Activated CD4-positive, alpha-beta memory T cell treated with anti-CD3 and anti-CD28 coated beads for 36 hours (primary cell): ENCODE data around the gene CECR2. TPM values are rescaled to one million over a fixed set of nuclear protein-coding genes. Genes with fewer than 3 reads are reported as not detected.
A peak's percentile ranks its signal among the peaks of the same experiment; 100 is the strongest.

ENCODE experiments used
- CTCF ChIA-PET: fragments of 350-600 bp; sonication (Branson Sonifier 250); formaldehyde crosslinking; loops from one replicate; lab custom pipeline; 2021; ENCODE audit warnings: antibody characterized with exemption, inconsistent platforms; lab: Charles Lee
- POLR2A ChIA-PET: fragments of 350-600 bp; sonication (Branson Sonifier 250); formaldehyde crosslinking; loops from one replicate; lab custom pipeline; 2021; ENCODE audit warnings: antibody characterized with exemption; lab: Charles Lee
- DNase-seq: peaks from one replicate; pipeline ENCODE4 v3.0.0-alpha.2; 2020
- H3K27ac Mint-ChIP-seq: one replicate; pipeline ENCODE4 v1.8.0; 2021; ENCODE audit warnings: mixed read lengths
- H3K27me3 Mint-ChIP-seq: one replicate; pipeline ENCODE4 v1.8.0; 2021; ENCODE audit warnings: mixed read lengths
- H3K36me3 Mint-ChIP-seq: one replicate; pipeline ENCODE4 v1.8.0; 2021; ENCODE audit warnings: mixed read lengths
- H3K4me1 Mint-ChIP-seq: one replicate; pipeline ENCODE4 v1.8.0; 2021; ENCODE audit warnings: low read depth, mixed read lengths
- H3K4me3 Mint-ChIP-seq: one replicate; pipeline ENCODE4 v1.8.0; 2021; ENCODE audit warnings: mild to moderate bottlenecking, mixed read lengths
- H3K9me3 Mint-ChIP-seq: one replicate; pipeline ENCODE4 v1.8.0; 2021; ENCODE audit warnings: mixed read lengths
- intact Hi-C: fragments of 100-400 bp; cut with micrococcal nuclease; formaldehyde crosslinking; loops from one replicate; pipeline ENCODE4 v1.15.1; 2023
- total RNA-seq, 2 experiments: library from RNA; stranded (reverse); gene quantifications; one replicate each; pipeline ENCODE4 v1.2.3, GENCODE V29; 2021

The CECR2 gene
- total RNA-seq, 2 experiments from 2014 or later: not detected

DNA sequence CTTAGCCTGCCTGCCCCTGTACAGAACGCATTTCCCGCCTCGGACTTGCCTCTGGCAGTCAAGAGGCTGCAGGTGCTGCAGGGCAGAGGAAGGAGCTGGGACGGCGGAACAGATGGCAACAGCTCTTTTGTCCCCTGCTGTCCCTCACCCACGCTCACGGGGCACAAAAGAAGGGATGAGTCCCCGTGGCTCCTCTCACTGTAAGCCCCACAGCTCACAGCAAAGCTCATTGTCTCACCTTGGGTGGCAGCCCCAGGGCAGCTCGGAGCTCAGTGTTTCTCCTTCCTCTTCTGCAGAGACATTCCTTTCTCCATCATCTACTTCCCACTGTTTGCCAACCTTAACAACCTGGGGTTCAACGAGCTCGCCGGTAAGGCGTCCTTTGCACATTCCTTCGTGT is 218.4 kb downstream of the CECR2 start:
- ChIA-PET POLR2A (no interaction called here), CTCF (no interaction called here)
- Mint-ChIP-seq H3K27ac (no peak overlapping the region), H3K4me3 (no peak overlapping the region), H3K27me3 (no peaks in the 10 kb centered on the region), H3K36me3 (peaks cover 20% of the 10 kb centered on the region), H3K4me1 (no peaks in the 10 kb centered on the region), H3K9me3 (no peaks in the 10 kb centered on the region)
- DNase-seq: no peak
- intact Hi-C loops: no loop called here

DNA sequence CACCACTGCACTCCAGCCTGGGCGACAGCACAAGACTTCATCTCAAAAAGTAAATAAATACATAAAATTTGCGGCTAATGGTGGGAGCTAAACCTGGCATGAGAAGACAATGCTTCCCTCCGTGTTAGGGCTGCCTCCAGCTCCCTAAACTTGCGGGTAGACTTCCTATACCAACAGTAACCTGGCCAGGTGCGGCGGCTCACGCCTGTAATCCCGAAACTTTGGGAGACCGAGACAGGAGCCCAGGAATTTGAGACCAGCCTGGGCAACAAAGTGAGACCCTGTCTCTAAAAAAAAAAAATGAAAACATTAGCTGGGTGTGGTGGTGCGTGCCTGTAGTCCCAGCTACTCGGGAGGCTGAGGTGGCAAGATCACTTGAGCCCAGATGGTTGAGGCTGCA is 219.3 kb downstream of the CECR2 start:
- peaks cover 24% of the 10 kb centered on the region for H3K36me3 Mint-ChIP-seq
- no peaks in the 10 kb centered on the region for H3K27me3 Mint-ChIP-seq
- intact Hi-C loops: no loop called here
- H3K9me3 Mint-ChIP-seq: no peaks in the 10 kb centered on the region
- POLR2A ChIA-PET: interaction anchor here (0.5 kb wide), 1 partner anchor 79 kb away, joined by 3 read pairs; no protein-coding TSS in a partner anchor
- no peak overlapping the region for H3K4me3 Mint-ChIP-seq
- no peak for DNase-seq
- no peaks in the 10 kb centered on the region for H3K4me1 Mint-ChIP-seq
- no peak overlapping the region for H3K27ac Mint-ChIP-seq
- CTCF ChIA-PET: interaction anchor here (0.8 kb wide), 1 partner anchor 417 kb away, joined by 4 read pairs; no protein-coding TSS in a partner anchor

- intact Hi-C loops: no loop called here
- Mint-ChIP-seq H3K36me3 (peaks cover 33% of the 10 kb centered on the region), H3K9me3 (no peaks in the 10 kb centered on the region), H3K4me1 (no peaks in the 10 kb centered on the region), H3K27ac (no peak overlapping the region), H3K27me3 (no peaks in the 10 kb centered on the region), H3K4me3 (no peak overlapping the region)
- ChIA-PET CTCF (no interaction called here), POLR2A (no interaction called here)
- no peak for DNase-seq
These were observed 220.6 kb downstream of the CECR2 start for GRCh38 chr22:17589810-17590375.

- H3K36me3 Mint-ChIP-seq: peaks cover 37% of the 10 kb centered on the region
- no peak for DNase-seq
- H3K27me3 Mint-ChIP-seq: no peaks in the 10 kb centered on the region
- intact Hi-C loops: no loop called here
- H3K4me3 Mint-ChIP-seq: no peak overlapping the region
- ChIA-PET CTCF (no interaction called here), POLR2A (no interaction called here)
- H3K4me1 Mint-ChIP-seq: no peaks in the 10 kb centered on the region
- H3K27ac Mint-ChIP-seq: no peak overlapping the region
- no peaks in the 10 kb centered on the region for H3K9me3 Mint-ChIP-seq
These were observed 221.3 kb downstream of the CECR2 start for GRCh38 chr22:17590586-17590985.

GRCh38 chr22:17592201-17592600 is 222.9 kb downstream of the CECR2 start:
- H3K27ac Mint-ChIP-seq: no peak overlapping the region
- H3K4me1 Mint-ChIP-seq: peaks cover under 1% of the 10 kb centered on the region
- H3K27me3 Mint-ChIP-seq: no peaks in the 10 kb centered on the region

DNA sequence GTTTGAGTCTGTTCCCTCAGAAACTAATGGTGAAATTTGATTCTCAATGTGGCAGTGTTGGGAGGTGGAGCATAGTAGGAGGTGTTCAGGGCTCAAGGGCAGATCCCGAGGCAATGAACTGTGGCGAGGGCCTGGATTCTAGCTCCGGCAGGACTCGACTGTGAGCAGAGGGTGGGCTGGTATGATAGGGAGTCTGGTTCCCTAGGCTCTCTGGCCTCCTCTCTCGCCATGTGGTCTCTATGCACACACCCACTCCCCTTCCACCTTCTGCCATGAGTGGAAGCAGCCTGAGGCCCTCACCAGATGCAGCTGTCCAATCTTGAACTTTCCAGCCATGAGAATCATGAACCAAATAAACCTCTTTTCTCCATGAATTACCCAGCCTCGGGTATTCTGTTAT is 227.0 kb downstream of the CECR2 start:
- no peak for DNase-seq
- Mint-ChIP-seq H3K27ac (peak overlapping the region; percentile 34), H3K9me3 (no peaks in the 10 kb centered on the region), H3K4me1 (peaks cover 2% of the 10 kb centered on the region), H3K4me3 (no peak overlapping the region), H3K36me3 (peaks cover 52% of the 10 kb centered on the region), H3K27me3 (no peaks in the 10 kb centered on the region)
- ChIA-PET CTCF (no interaction called here), POLR2A (no interaction called here)
- intact Hi-C loops: no loop called here

More at GRCh38 chr22:17592201-17592600, 222.9 kb downstream of the CECR2 start:
- POLR2A ChIA-PET: no interaction called here
- intact Hi-C loops: no loop called here
- no peak for DNase-seq
- Mint-ChIP-seq H3K9me3 (no peaks in the 10 kb centered on the region), H3K36me3 (peaks cover 46% of the 10 kb centered on the region), H3K4me3 (no peak overlapping the region)
- CTCF ChIA-PET: interaction anchor here (0.8 kb wide), 1 partner anchor 420 kb away, joined by 3 read pairs; no protein-coding TSS in a partner anchor

DNA sequence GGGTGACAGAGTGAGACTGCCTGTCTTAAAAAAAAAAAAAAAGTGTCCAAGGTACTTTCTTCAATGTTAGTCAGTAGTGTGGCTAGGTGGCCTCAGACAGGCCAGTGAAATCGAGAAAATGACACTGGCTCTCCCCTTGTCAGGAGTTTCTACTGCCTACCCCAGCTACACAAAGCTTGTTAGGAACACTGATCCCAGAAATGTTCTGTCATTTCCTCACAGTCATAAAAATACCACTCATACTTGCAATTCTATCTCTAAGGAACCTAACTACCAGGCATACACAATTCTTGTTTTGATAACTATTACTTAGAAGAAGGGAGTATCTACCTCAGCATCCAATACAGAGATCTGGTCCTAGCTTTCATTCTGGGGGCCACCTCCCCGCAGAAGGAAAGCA is 228.0 kb downstream of the CECR2 start:
- H3K27me3 Mint-ChIP-seq: no peaks in the 10 kb centered on the region
- ChIA-PET CTCF (no interaction called here), POLR2A (interaction anchor here (1.0 kb wide), 1 partner anchor 522 kb away, joined by 3 read pairs; no protein-coding TSS in a partner anchor)
- H3K4me3 Mint-ChIP-seq: no peak overlapping the region
- peak overlapping the region; percentile 56 for H3K27ac Mint-ChIP-seq
- peaks cover 45% of the 10 kb centered on the region for H3K36me3 Mint-ChIP-seq
- H3K9me3 Mint-ChIP-seq: no peaks in the 10 kb centered on the region
- no peak for DNase-seq
- intact Hi-C loops: no loop called here
- peaks cover 2% of the 10 kb centered on the region for H3K4me1 Mint-ChIP-seq

DNA sequence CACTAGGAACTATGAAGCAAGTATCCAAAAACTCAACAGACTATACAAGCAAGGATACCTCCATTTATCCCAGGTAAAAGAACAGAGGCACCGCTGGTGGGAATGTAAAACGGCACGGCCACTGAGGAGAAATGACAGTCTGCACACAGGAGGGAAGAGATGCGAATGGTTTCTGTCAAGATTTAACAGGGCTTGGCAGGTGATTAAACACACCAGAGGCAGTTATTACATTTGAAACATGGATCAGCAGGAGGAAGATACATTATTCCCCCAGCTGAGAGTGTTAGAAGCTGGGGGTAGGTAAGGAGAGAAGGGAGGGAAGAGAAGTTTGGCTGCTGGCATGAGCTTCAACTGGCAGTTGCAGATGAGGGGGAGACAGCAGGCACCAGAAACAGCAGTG is 229.1 kb downstream of the CECR2 start:
- H3K4me1 Mint-ChIP-seq: peaks cover 2% of the 10 kb centered on the region
- intact Hi-C loops: no loop called here
- no peak overlapping the region for H3K4me3 Mint-ChIP-seq
- no peaks in the 10 kb centered on the region for H3K9me3 Mint-ChIP-seq
- ChIA-PET POLR2A (no interaction called here), CTCF (no interaction called here)
- no peak overlapping the region for H3K27ac Mint-ChIP-seq
- H3K36me3 Mint-ChIP-seq: peaks cover 37% of the 10 kb centered on the region
- no peak for DNase-seq
- H3K27me3 Mint-ChIP-seq: no peaks in the 10 kb centered on the region

DNA sequence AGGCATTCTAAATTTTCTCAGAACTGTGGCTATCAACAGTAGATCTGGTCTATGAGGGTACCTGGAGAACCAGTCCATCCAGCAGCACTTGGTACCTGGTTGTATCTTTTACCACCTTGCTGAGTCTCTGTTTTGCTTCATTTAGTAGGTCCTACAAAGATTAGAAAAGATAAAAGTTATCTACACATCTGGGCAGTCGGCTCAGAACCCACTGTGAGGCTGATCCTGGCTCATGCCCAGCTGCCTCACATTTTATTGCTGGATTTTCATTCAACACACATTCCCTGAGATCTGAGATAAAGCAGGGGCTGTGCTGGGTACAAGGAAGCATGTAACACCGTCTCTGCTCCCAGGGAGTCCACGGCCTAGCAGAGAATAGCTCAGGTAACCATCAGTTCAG is 231.8 kb downstream of the CECR2 start:
- no peak overlapping the region for H3K4me3 Mint-ChIP-seq
- DNase-seq: no peak
- no peaks in the 10 kb centered on the region for H3K27me3 Mint-ChIP-seq
- CTCF ChIA-PET: interaction anchor here (0.7 kb wide), 1 partner anchor 17 kb away, joined by 4 read pairs; no protein-coding TSS in a partner anchor
- H3K9me3 Mint-ChIP-seq: no peaks in the 10 kb centered on the region
- intact Hi-C loops: no loop called here
- POLR2A ChIA-PET: no interaction called here
- no peak overlapping the region for H3K27ac Mint-ChIP-seq
- peaks cover 26% of the 10 kb centered on the region for H3K36me3 Mint-ChIP-seq
- H3K4me1 Mint-ChIP-seq: peaks cover 2% of the 10 kb centered on the region

- POLR2A ChIA-PET: no interaction called here
- no peak for DNase-seq
- H3K27me3 Mint-ChIP-seq: no peaks in the 10 kb centered on the region
- H3K36me3 Mint-ChIP-seq: peaks cover 10% of the 10 kb centered on the region
- no peaks in the 10 kb centered on the region for H3K9me3 Mint-ChIP-seq
- H3K4me1 Mint-ChIP-seq: peaks cover 3% of the 10 kb centered on the region
- intact Hi-C loops: no loop called here
- H3K4me3 Mint-ChIP-seq: no peak overlapping the region
- H3K27ac Mint-ChIP-seq: no peak overlapping the region
- CTCF ChIA-PET: no interaction called here
These were observed 234.4 kb downstream of the CECR2 start for GRCh38 chr22:17603668-17604067.

DNA sequence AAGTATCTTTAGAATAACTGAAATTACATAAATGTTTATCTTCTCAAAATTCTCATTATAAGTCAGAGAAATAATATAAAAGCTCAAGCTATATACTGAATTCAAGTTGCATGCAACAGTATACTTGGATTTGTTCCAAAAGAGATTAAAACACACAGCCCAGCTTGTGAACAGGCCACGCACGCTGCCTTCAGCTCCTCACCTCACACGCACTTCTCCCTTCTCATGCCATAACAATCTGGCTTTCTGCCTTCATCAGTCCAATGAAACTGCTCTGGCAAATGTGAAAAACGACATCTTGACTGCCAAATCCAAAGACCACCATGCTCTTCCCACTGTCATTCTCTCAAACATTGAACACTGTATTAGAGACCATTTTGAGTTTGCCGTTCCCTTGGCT is 237.2 kb downstream of the CECR2 start:
- peaks cover 9% of the 10 kb centered on the region for H3K36me3 Mint-ChIP-seq
- H3K4me1 Mint-ChIP-seq: peaks cover 3% of the 10 kb centered on the region
- CTCF ChIA-PET: no interaction called here
- DNase-seq: no peak
- intact Hi-C loops: no loop called here
- H3K9me3 Mint-ChIP-seq: no peaks in the 10 kb centered on the region
- POLR2A ChIA-PET: interaction anchor here (1.0 kb wide), 1 partner anchor 32 kb away, joined by 3 read pairs; the partner anchor contains the start of gene BCL2L13
- H3K4me3 Mint-ChIP-seq: no peak overlapping the region
- no peak overlapping the region for H3K27ac Mint-ChIP-seq
- no peaks in the 10 kb centered on the region for H3K27me3 Mint-ChIP-seq
